Measurements from ENCODE around the gene CCL1. TPM values are rescaled to one million over a fixed set of nuclear protein-coding genes. Genes with fewer than 3 reads are reported as not detected.

Gene CCL1
- total and polyA plus RNA-seq, 10 of the 15 experiments (the other 5 are each of a cell fraction or from before 2014, with no cell fraction given) = 0.14 to 1.8 (median 0.40) TPM; not detected in 3

- Histone ChIP-seq H3K36me3 (ENCODE audit: control insufficient read depth in 2 of 2, insufficient read depth in 2 of 2, low read length in 1 of 2) (no peaks in the 10 kb centered on the region), H3K4me2 (ENCODE audit: control insufficient read depth, insufficient read depth) (no peak overlapping the region), H2AFZ (ENCODE audit: control insufficient read depth, low read depth, low read length) (no peak overlapping the region), H3K4me3 (no peak overlapping the region), H3K27me3 (replicated peaks in 1 of 2; ENCODE audit: control insufficient read depth in 2 of 2, insufficient read depth in 2 of 2, low read length in 1 of 2) (peaks cover 0 to 3% of the 10 kb centered on the region in 2 experiments; a peak in 3 of 4 replicates), H4K20me1 (ENCODE audit: control insufficient read depth, insufficient read depth) (no peaks in the 10 kb centered on the region), H3K27ac (ENCODE audit: control insufficient read depth, insufficient read depth) (no peak overlapping the region), H3K79me2 (ENCODE audit: control insufficient read depth, insufficient read depth, low read length) (no peaks in the 10 kb centered on the region), H3K4me1 (ENCODE audit: control insufficient read depth, insufficient read depth, low read length) (no peaks in the 10 kb centered on the region), H3K9me3 (replicated peaks; ENCODE audit: control insufficient read depth, insufficient read depth, low read length) (no peaks in the 10 kb centered on the region), H3K9ac (ENCODE audit: control insufficient read depth, insufficient read depth, low read length) (no peak overlapping the region)
- in situ Hi-C loops (cut with MboI) = no loop called here
- DNase-seq (ENCODE audit: low read depth, low spot score) = no peak
- no peak for ATAC-seq
- intact Hi-C loops (cut with micrococcal nuclease; ENCODE audit: unreplicated experiment) = no loop called here
- no TSS peak for BruUV-seq (replicated peaks)
- ChIA-PET RAD21 (ENCODE audit: unreplicated experiment) (interaction anchor here (0.6 to 1.1 kb wide), 2 partner anchors 15 to 61 kb away, joined by 3 read pairs; no protein-coding TSS in a partner anchor), SMC1A (ENCODE audit: uncharacterized antibody, unreplicated experiment) (interaction anchor here (1.2 to 2.4 kb wide), 3 partner anchors 12 to 20 kb away, joined by 4 to 7 read pairs (median 4); no protein-coding TSS in a partner anchor), CTCF (interaction anchor here (0.8 to 5.0 kb wide), 9 partner anchors 9 to 974 kb away, joined by 3 to 23 read pairs (median 4); partner anchors contain the start of genes CCL1 and SLFN11), POLR2A (no interaction called here)
- 0% methylated on average over 1 of the region's 1 CpG for WGBS (ENCODE audit: insufficient coverage, insufficient replicate concordance, low lambda C conversion rate, missing lambda C conversion rate)
- no peak for TF ChIP-seq ETV6 (conservative IDR thresholded peaks at IDR 0.05 in 1 of 2, IDR thresholded peaks at IDR 0.05 in 1 of 2; ENCODE audit: borderline replicate concordance in 1 of 2, low read depth in 1 of 2)
- TF ChIP-seq CREM (IDR thresholded peaks at IDR 0.05; ENCODE audit: low read depth) = no peak
- TF ChIP-seq HCFC1 (IDR thresholded peaks at IDR 0.05; ENCODE audit: low read length) = no peak
- TF ChIP-seq PKNOX1 (IDR thresholded peaks at IDR 0.05) = no peak
- no peak for TF ChIP-seq BCL3 (IDR thresholded peaks at IDR 0.05; ENCODE audit: borderline replicate concordance, insufficient read depth, low read depth, low read length, poor library complexity, severe bottlenecking)
- no peak for TF ChIP-seq RELB (IDR thresholded peaks at IDR 0.05; ENCODE audit: low read depth)
- TF ChIP-seq MEF2A (IDR thresholded peaks at IDR 0.05; ENCODE audit: insufficient read depth, low read depth, low read length) = no peak
- no peak for FAIRE-seq
Measured at GRCh38 chr17:34399725-34400124, 36.7 kb upstream of the CCL1 start.

Measured in GM12878 (cell line).